WTC11 (cell line): ENCODE results near the gene TMEM207.

Source experiments
- CREM ChIP-seq: sonication (generic); formaldehyde crosslinking; IDR thresholded peaks from 2 replicates; pipeline ENCODE4 v1.8.1; 2022; ENCODE audit warnings: mild to moderate bottlenecking, missing genetic modification reagents, moderate library complexity
- PRRX2 ChIP-seq: fragments of 250-450 bp; sonication (Bioruptor Pico); IDR thresholded peaks from 2 replicates; pipeline ENCODE4 v1.8.0; 2021; ENCODE audit warnings: mild to moderate bottlenecking
- ZBTB21 ChIP-seq: sonication (generic); formaldehyde crosslinking; IDR thresholded peaks from 2 replicates; pipeline ENCODE4 v1.8.1; 2023; ENCODE audit warnings: mild to moderate bottlenecking, missing genetic modification reagents, borderline replicate concordance
- ZNF263 ChIP-seq: sonication (generic); formaldehyde crosslinking; IDR thresholded peaks from 2 replicates; pipeline ENCODE4 v1.8.1; 2022; ENCODE audit warnings: low read depth, mild to moderate bottlenecking, moderate library complexity, missing genetic modification reagents
- ZNF396 ChIP-seq: fragments of 250-450 bp; sonication (Bioruptor Pico); IDR thresholded peaks from 2 replicates; pipeline ENCODE4 v1.8.0; 2021; ENCODE audit warnings: mild to moderate bottlenecking, moderate library complexity, borderline replicate concordance
- TF ChIP-seq, protein P1 (sequence below): sonication (generic); formaldehyde crosslinking; IDR thresholded peaks from 2 replicates; pipeline ENCODE4 v1.8.0; 2022; ENCODE audit warnings: mild to moderate bottlenecking, missing genetic modification reagents
- TF ChIP-seq, protein P2 (sequence below): fragments of 200-600 bp; IDR thresholded peaks from 2 replicates; pipeline ENCODE4 v1.8.0; 2022; ENCODE audit warnings: antibody characterized with exemption
- TF ChIP-seq, protein P3 (sequence below): sonication (generic); formaldehyde crosslinking; IDR thresholded peaks from 2 replicates; pipeline ENCODE4 v1.8.1; 2022; ENCODE audit warnings: missing genetic modification reagents, borderline replicate concordance

DNA sequence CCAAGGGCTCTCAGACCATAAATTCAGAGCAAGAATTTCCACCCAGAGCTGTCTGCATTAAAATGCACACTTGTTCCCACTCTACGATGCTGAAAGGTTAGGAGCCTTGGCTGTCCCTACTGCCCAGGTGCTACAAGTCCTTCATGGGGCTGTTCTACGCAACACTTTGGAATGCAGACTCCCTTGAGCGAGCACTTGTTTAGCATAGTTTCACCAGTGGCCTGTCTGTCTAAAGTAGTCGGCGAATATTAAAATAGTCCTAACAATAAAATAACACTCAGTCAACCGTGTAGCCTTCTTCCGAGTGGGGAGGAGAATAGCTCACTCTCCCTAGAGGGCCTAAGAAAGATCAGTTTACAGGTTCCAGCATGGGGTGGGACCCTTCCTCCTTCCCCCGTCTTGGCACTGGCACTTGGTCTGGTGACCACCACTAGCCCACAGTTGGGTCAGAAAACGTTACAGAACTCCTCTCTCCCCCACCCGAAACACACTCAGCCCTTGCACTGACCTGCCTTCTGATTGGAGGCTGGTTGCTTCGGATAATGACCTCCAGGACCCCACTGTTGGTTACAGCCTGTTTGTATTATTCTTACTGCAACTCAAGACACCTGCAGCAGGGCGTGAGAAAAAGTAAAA, 62.0 kb downstream of the TMEM207 start, which contains the start of gene CLDN16:
- TF ChIP-seq, protein P1, sequence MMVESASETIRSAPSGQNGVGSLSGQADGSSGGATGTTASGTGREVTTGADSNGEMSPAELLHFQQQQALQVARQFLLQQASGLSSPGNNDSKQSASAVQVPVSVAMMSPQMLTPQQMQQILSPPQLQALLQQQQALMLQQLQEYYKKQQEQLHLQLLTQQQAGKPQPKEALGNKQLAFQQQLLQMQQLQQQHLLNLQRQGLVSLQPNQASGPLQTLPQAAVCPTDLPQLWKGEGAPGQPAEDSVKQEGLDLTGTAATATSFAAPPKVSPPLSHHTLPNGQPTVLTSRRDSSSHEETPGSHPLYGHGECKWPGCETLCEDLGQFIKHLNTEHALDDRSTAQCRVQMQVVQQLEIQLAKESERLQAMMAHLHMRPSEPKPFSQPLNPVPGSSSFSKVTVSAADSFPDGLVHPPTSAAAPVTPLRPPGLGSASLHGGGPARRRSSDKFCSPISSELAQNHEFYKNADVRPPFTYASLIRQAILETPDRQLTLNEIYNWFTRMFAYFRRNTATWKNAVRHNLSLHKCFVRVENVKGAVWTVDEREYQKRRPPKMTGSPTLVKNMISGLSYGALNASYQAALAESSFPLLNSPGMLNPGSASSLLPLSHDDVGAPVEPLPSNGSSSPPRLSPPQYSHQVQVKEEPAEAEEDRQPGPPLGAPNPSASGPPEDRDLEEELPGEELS: no peak
- TF ChIP-seq, protein P2, sequence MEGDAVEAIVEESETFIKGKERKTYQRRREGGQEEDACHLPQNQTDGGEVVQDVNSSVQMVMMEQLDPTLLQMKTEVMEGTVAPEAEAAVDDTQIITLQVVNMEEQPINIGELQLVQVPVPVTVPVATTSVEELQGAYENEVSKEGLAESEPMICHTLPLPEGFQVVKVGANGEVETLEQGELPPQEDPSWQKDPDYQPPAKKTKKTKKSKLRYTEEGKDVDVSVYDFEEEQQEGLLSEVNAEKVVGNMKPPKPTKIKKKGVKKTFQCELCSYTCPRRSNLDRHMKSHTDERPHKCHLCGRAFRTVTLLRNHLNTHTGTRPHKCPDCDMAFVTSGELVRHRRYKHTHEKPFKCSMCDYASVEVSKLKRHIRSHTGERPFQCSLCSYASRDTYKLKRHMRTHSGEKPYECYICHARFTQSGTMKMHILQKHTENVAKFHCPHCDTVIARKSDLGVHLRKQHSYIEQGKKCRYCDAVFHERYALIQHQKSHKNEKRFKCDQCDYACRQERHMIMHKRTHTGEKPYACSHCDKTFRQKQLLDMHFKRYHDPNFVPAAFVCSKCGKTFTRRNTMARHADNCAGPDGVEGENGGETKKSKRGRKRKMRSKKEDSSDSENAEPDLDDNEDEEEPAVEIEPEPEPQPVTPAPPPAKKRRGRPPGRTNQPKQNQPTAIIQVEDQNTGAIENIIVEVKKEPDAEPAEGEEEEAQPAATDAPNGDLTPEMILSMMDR: no peak
- TF ChIP-seq PRRX2 (CRISPR knock-in tag) (no peak), ZNF263 (CRISPR knock-in tag) (no peak), ZBTB21 (CRISPR knock-in tag) (no peak), ZNF396 (no peak), CREM (CRISPR knock-in tag) (no peak)
- TF ChIP-seq, protein P3, sequence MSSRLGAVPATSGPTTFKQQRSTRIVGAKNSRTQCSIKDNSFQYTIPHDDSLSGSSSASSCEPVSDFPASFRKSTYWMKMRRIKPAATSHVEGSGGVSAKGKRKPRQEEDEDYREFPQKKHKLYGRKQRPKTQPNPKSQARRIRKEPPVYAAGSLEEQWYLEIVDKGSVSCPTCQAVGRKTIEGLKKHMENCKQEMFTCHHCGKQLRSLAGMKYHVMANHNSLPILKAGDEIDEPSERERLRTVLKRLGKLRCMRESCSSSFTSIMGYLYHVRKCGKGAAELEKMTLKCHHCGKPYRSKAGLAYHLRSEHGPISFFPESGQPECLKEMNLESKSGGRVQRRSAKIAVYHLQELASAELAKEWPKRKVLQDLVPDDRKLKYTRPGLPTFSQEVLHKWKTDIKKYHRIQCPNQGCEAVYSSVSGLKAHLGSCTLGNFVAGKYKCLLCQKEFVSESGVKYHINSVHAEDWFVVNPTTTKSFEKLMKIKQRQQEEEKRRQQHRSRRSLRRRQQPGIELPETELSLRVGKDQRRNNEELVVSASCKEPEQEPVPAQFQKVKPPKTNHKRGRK (CRISPR knock-in tag): no peak
